ENCODE results near the gene NKD2.

The NKD2 gene

DNA sequence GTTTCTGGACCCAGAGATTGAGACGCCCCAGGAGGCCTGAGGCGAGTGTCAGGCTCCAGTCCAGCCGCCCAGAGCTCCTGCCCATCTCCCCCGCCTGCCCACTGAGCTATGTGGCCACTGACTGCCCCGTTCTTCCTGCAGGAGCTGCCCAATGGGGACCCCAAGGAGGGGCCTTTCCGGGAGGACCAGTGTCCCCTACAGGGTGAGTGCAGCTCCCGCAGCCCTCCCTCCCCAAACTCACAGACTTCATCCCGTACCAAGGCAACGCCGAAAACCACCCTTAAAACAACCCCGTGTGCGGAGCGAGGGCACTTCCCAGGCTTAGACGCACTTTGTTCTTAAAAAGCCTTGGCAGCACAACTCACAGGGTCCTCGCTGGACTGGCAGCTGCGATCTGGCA is 23.4 kb downstream of the NKD2 start:
- DNase-seq: no peak

DNA sequence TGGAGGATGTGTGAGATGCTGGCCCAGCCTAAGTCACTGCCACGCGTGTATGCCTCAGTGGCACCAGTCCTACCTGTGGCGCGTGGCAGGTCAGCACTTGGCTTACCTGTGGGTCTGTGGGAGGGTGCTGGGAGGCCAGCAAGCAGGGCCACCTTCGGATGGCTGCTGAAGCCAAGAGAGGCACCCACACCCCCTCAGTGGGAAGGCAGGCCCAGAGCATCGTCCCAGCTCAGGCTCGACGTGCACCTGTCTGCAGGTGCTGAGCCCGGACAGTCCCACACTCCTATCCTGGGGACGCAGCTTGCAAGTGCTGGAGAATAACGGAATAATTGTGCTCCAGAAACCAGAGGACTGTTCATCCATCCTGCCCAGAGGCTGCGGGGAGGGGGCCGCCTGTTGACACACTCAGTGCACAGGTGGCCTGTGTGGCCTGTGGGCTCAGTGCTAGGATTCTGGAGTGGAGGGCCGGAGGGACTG is 24.0 kb downstream of the NKD2 start:
- DNase-seq: no peak

DNA sequence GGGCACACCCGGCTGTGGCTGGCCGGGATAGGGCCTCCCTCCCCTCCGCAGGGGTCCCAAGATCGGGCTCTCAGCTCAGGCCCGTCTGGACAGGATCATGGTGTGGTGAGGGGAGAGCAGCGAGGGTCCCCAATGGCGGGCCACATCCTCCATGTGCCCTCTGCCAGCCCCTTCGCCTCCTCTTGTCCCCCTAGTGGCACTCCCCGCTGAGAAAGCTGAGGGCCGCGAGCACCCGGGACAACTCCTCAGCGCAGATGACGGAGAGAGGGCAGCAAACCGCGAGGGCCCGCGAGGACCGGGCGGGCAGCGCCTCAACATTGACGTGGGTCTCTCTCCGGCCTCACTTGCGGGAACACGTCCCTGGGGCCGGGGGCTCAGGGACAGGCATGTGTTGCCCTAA is 24.6 kb downstream of the NKD2 start:
- DNase-seq: no peak

DNA sequence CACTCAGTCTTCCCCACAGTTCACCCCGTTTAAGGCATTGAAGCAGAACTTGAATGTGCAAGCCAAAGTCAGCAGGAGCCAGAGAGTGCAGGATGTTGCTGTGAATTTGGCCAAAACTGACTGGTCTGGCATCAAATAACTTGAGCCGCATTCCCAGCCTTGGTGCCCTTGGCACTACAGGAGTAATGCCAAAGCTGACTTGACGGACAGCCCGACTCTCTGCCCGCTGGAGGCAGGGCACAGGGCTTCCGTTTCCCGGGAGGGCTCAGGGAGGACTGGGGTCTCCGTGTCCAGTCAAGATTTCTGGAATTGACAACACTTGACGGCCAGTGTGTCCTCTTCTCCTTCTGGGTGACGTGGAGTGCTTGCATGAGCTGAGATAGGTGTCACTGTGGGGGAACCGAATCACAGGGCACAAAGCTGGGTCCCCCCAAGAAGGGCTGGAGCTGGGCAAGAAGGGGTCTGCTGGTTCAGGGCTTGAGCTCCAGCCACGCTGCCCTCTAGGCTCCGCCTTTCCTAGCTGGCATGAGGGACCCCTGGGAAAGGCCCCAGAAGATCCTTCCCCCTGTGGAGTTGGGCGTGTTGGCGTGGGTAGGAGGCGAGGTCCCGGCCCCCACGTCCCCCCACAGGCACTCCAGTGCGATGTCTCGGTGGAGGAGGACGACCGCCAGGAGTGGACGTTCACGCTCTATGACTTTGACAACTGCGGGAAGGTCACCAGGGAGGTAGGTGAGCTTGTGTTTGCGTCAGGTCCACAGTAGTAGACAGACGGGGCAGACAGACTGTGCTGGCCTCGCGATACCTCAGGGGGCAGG is 25.2 kb downstream of the NKD2 start:
- no peak for DNase-seq

DNA sequence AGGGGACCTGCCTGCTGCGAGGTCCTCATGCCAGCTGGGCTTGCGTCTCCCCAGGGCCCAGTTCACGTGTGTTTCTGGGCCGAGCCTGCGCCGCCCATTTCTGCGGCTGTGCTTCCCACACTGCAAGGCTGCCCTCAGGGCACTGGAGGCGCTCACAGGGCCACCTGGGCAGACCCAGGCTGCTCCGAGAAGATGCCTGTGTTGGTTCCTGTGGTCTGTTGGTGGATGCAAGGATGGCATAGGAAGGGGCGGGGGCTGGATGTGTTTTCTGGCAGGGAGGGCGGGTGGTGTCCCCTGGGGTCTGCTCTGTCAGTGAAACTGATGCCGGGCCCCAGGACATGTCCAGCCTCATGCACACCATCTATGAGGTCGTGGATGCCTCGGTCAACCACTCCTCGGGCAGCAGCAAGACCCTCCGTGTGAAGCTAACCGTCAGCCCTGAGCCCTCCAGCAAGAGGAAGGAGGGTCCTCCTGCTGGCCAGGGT is 25.9 kb downstream of the NKD2 start:
- DNase-seq: no peak

DNA sequence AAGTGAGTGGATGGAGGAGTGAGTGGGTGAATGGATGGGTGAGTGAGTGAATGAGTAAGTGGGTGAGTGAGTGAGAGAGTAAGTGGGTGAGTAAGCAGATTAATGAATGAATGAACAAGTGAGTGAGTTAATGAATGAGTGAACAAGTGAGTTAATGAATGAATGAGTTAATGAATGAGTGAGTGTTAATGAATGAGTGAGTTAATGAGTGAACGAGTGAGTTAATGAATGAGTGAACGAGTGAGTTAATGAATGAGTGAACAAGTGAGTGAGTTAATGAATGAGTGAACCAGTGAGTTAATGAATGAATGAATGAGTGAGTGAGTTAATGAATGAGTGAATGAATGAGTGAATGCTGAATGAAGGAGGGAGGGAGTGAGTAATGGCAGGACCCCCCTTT is 26.4 kb downstream of the NKD2 start:
- DNase-seq: no peak

DNA sequence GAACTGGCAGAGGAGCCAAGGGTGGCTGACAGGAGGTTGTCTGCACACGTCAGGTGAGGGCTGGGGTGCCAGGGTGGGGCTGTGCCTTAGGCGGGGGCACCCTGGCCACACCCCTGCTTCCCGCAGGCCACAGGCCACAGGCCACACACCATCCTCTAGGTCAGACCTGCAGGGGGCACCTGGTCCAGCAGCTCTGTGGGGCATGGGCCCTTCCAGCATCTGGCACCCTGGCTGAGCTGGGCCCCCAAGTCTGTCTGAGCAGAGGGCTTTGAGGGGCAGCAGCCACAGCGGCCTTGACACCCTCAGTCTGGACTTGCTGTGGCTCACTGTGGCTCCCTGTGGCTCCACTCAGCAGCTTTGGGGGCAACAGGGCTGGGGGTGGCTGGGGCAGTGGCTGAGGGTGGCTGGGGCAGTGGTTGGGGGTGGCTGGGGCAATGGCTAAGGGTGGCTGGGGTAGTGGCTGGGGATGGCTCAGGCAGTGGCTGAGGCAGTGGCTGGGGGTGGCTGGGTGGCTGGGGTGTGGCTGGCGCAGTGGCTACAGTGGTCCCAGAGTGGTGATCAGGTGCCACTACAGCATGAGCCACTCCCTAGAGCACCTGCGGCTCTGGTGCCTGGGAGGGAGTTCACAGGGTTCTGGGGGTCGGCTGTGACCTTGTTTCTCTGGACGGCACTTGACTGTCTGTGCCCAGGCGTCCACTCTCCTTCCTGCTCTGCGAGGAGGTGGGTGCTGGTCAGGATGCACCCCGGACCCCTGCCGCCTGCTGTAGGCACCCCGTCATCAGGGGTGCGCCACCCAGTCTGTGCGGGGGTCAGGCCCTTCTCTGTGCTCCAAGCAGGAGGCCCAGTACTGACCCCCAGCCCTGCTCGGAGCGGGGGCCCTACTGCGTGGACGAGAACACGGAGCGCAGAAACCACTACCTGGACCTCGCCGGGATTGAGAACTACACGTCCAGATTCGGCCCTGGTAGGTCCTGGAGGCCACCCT is 27.1 kb downstream of the NKD2 start:
- no peak for DNase-seq

DNA sequence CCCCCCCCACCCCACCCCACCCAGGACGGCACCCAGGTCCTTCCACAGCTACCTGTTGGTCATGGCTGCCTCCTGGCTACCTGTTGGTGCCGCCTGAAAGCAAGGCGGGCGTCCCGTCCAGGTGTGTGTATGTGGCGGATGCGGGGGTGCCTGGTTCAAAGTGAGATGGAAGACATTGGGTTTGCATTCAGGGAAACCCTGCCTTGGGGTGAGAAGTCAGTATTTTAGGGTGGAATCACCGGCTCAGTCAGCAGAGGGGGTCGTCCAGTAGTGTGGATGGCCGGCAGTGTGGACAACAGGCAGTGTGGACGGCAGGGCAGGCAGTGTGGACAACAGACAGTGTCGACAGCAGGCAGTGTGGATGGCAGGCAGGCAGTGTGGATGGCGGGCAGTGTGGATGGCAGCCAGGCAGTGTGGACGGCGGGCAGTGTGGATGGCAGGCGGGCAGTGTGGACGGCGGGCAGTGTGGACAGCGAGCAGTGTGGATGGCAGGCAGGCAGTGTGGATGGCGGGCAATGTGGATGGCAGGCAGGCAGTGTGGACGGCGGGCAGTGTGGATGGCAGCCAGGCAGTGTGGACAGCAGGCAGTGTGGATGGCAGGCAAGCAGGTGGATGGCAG is 28.0 kb downstream of the NKD2 start:
- no peak for DNase-seq

DNA sequence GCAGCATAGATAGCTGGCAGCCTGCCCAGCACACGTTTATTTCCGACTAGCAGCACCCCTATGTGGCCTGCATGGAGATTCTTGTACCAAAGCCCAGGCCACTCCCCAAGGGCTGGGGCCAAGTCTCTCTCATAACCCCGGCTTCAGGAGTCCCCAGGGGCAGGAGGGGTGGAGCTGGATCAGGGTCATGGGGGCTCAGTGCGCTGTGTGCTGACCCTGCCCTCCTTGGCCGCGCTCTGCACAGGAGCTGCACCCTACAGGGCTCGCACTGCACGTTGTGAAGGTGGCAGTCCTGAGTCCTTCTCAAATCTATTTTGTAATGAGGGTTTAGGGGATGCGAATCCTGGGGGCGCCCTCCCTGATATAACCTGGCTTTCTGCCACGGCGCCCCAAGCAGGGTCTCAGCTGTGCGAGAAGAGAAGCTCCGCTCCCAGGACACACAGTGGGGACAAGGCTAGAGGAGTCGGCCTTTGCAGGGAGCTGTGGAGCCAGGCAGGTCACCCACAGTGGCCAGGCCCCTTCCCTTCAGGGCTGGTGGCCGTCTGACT is 28.6 kb downstream of the NKD2 start:
- DNase-seq: no peak

DNA sequence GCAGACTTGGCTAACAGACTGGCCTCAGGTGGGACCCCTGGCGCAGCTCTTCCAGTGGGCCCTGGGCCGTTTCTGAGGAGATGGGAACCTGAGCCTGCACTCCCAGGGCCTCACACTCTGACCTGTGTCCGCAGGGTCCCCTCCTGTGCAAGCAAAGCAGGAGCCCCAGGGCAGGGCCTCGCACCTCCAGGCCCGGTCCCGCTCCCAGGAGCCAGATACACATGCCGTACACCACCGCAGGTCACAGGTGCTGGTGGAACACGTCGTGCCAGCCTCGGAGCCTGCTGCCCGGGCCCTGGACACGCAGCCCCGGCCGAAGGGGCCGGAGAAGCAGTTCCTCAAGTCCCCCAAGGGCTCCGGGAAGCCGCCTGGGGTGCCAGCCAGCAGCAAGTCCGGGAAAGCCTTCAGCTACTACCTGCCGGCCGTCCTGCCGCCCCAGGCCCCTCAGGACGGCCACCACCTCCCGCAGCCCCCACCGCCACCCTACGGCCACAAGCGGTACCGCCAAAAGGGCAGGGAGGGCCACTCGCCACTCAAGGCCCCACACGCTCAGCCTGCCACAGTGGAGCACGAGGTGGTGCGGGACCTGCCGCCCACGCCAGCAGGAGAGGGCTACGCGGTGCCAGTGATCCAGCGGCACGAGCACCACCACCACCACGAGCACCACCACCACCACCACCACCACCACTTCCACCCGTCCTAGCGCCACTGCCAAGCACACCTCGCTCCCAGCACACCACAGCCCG is 29.2 kb downstream of the NKD2 start:
- DNase-seq: no peak

DNA sequence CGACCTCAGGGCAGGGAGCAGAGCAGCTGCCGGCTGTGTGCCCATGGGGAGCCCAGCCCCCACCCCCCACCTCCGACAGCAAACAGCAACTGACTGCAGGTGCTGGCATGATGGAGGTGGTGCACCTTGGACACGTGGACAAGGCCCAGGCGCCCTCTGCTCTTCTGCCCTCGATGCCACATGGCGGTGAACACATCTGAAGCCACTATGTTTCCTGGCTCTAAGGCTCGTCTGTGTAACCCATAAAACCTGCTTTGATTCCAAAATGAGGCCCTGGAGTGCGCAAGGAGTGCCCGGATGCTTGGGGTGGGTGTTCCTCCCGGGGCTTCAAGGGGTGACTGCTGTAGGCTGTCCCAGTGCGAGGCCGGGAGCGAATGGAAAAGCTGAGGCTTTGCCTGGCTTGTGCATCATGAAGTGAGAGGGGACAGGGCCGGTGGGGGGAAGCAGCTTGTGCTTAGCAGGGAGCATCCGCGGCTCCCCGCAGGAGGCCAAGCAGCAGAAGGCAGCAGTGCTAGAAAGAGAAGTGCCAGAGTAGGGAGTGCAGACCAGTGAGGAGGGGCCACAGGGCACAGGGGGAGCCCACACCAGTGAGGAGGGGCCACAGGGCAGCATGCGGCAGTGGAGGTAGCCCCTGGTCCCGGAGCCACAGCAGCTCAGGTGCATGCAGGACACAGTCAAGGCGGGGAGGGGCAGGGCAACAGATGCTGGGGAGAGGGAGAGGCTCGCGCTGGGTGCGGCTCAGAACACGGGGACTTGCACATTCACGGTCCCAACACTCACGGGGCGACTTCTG is 30.0 kb downstream of the NKD2 start:
- no peak for DNase-seq

DNA sequence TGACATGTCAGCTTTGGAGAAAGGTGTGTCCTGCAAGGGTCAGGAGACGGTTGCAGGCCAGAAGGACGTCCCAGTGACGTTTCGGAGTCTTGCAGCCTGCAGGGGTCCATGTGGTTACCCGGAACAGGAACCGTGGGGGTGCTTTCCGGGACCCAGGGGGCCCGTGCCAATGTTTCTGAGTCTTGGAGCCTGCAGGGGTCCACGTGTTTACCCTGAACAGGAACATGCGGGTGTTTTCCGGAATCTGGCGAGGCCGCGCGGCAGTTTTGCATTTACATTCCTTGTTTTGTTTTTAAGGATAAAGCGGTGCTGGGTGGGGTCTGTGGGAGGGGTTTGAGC is 30.6 kb downstream of the NKD2 start:
- no peak for DNase-seq

DNA sequence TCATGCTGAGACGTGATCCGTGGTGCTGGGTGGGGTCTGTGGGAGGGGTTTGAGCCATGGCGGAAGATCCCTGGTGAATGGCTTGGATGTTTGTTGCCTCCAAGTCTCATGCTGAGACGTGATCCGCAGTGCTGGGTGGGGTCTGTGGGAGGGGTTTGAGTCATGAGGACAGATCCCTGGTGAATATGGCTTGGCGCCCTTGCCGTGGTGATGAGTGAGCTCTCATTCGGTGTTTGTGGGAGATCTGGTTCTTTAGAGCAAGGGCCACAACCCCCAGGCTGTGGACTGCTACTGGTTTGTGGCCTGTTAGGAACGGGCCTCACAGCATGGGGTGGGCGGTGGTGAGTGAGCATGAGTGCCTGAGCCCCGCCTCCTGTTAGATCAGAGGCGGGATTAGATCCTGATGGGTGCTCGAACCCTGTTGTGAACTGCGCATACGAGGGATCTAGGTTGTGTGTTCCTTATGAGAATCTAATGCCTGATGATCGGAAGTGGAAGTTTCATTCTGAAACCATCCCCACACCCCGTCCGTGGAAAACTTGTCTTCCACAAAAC is 31.2 kb downstream of the NKD2 start:
- no peak for DNase-seq

DNA sequence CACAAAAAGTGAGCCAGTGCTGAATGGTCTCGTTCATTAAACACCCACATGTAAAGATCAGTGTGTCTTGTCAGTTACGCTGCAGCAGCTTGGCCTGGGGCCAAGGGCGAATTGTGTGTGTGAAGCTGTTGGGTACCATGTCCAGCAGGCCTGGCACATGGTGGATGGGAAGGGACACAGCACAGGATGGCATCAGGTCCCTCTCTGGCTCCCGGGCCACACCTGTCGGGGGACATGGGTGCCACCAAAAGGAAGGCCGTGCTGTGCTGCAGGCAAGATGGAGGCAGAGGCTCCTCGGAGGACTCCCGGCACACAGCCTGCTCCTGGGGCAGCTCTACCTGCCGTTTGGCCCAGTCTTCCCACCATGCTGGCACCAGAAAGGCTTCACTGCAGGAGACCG is 32.0 kb downstream of the NKD2 start:
- DNase-seq: no peak

DNA sequence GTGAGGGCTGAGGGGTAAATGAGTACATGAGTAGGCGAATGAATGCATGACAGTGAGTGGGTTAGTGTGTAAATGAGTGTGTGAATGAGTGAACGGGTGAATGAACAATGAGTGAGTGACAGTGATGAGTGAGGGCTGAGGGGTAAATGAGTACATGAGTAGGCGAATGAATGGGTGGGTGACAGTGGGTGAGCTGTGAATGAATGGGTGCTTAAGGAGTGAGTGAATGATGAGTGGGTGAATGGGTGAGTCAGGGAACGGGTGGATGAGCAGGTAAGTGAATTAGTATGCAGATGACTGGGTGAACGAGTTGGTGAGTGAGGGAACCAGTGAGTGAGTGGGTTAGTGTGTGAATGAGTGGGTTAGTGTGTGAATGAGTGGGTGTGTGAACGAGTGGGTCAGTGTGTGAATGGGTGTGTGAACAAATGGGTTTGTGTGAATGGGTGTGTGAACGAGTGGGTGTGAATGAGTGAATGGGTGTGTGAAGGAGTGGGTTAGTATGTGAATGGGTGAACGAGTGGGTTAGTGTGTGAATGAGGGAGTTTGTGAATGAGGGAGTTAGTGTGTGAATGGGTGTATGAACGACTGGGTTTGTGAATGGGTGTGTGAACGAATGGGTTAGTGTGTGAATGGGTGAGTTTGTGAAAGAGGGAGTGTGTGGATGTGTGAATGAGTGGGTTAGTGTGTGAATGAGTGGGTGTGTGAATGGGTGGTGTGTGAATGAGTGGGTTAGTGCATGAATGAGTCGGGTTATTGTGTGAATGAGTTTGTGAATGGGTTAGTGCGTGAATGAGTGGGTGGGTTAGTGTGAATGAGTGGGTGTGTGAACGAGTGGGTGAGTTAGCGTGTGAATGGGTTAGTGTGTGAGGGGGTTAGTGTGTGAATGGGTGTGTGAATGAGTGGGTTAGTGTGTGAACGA is 32.9 kb downstream of the NKD2 start:
- DNase-seq: no peak

DNA sequence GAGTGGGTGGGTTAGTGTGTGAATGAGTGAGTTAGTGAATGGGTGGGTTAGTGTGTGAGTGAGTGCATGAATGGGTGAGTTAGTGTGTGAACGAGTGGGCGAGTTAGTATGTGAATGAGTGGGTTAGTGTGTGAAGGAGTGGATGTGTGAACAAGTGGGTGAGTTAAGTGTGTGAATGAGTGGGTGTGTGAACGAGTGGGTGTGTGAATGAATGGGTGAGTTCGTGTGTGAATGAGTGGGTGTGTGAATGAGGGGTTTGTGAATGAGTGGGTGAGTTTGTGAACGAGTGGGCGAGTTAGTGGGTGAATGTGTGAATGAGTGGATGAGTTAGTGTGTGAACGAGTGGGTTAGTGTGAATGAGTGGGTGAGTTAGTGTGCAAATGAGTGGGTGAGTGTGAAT is 34.0 kb downstream of the NKD2 start:
- no peak for DNase-seq

DNA sequence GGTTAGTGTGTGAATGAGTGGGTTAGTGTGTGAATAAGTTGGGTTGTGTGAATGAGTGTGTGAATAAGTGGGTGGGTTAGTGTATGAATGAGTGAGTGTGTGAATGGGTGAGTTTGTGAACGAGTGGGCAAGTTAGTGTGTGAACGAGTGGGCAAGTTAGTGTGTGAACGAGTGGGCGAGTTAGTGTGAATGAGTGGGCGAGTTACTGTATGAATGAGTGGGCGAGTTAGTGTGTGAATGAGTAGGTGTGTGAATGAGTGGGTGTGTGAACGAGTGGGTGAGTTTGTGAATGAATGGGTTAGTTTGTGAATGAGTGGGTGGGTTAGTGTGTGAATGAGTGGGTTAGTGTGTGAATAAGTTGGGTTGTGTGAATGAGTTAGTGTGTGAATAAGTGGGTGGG is 34.7 kb downstream of the NKD2 start:
- DNase-seq: no peak

DNA sequence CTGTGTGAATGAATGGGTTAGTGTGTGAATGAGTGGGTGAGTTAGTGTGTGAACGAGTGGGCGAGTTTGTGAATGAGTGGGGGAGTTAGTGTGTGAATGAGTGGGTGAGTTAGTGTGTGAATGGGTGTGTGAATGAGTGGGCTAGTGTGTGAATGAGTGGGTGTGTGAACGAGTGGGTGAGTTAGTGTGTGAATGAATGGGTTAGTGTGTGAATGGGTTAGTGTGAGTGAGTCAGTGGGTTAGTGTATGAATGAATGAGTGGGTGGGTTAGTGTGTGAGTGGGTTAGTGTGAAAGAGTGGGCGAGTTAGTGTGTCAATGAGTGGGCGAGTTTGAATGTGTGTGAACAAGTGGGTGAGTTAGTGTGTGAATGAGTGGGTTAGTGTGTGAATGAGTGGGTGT is 35.5 kb downstream of the NKD2 start:
- DNase-seq: no peak

DNA sequence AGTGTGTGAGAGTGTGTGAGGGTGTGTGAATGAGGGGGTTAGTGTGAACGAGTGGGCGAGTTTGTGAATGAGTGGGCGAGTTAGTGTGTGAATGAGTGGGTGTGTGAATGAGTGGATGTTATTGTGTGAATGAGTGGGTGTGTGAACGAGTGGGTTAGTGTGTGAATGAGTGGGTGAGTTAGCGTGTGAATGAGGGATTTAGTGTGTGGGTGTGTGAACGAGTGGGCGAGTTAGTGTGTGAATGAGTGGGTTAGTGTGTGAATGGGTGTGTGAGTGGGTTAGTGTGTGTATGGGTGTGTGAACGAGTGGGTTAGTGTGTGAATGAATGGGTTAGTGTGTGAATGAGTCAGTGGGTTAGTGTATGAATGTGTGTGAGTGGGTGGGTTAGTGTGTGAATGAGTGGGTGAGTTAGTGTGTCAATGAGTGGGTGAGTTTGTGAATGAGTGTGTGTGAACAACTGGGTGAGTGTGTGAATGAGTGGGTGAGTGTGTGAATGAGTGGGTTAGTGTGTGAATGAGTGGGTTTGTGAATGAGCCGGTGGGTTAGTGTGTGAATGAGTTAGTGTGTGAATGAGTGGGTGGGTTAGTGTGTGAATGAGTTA is 37.5 kb downstream of the NKD2 start:
- no peak for DNase-seq
